Measurements from ENCODE around the gene CMTM4.
"Not testable (repeated sequence)": the region's sequence is repeated elsewhere in the genome, so short reads cannot be mapped to it uniquely, and the experiment has no call there.

The CMTM4 gene

GRCh38 chr16:66673691-66674090 is 22.9 kb downstream of the CMTM4 start:
- ATAC-seq (no peak), DNase-seq (no peak)

GRCh38 chr16:66670691-66671388 is 25.7 kb downstream of the CMTM4 start:
- no peak for DNase-seq
- ATAC-seq = no peak

DNA sequence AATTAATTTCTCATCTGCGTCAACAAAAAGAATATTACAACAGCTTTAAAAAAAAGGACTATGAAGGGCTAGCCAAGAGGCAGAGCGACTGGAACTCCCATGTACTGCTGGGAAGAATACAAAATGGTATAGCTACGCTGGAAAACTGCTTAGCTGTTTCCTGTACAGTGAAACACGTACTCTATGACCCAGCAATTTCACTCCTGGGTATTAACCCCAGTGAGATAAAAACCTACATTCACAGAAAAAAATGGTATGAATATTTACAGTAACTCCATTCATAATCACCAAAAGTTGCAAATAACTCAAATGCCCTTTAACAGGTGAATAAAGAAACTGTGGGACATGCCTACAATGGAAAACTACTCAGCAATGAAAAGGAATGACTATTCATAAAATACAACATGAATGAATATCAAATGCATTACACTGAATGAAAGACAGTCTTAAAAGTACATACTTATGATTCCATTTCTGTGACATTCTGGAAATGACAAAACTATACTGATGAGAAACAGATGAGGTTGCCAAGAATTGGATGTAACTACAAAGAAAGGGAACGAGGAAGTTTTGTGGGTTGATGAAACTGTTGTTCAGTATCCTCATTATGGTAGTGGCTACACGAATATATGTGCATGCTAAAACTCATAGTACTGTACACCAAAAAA is 27.6 kb downstream of the CMTM4 start:
- DNase-seq (no peak), ATAC-seq (no peak)

DNA sequence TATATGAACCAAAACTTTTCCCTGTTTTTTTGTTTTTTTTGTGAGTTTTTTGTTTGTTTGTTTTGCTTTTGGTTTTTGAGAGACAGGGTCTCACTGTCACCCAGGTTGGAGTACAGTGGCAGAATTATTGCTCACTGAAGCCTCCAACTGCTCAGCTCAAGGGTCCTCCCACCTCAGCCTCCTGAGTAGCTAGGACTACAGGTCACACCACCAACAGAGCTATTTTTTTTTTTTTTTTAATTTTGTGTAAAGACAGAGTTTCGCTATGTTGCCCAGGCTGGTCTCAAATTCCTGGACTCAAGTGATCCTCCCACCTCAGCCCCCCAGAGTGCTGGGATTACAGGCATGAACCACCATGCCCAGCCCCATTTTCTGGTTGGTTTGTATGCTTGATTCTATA is 28.6 kb downstream of the CMTM4 start:
- DNase-seq (no peak), ATAC-seq (no peak)

DNA sequence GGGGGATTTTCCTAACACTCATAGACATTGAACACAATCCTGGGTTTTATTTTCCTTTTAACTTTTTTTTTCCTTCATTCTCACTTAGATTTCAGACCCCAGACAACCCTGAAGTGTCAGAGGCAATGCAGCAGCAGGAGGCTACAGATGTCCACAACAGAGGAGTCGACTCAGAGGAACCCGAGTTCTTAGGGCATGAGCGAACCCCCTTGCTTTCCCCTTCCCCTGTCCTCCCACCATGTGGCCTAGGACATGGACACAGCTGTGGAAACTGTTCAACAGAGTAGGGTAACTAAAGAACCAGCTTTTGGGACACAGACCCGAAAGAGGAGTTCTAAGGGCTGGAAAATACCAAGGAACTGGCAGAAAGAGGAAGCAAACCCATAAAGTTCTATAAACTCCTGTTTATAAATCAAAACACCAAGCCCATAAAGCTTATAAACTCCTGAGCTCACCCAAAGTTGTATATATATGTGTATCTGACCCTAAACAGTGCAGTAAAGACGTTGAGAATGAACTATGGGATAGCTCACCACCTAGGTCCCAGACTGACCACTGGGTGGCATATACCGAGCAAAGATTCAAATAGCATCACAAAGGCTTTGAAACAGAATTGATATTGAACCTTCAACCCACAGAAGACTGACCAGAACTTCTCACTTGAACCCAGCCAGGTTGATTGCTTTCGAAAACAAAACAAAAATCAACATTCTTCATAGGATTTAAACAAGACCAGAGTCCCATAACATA is 33.9 kb downstream of the CMTM4 start:
- ATAC-seq = no peak
- no peak for DNase-seq

GRCh38 chr16:66661671-66662346 is 34.7 kb downstream of the CMTM4 start:
- DNase-seq, ATAC-seq: not testable (repeated sequence)

- ATAC-seq = no peak
- no peak for DNase-seq
Observed at GRCh38 chr16:66661210-66661560, 35.4 kb downstream of the CMTM4 start.

GRCh38 chr16:66660422-66661209 is 35.9 kb downstream of the CMTM4 start:
- ATAC-seq (no peak), DNase-seq (no peak)

GRCh38 chr16:66658860-66659190 is 37.7 kb downstream of the CMTM4 start:
- DNase-seq = no peak
- ATAC-seq = no peak

- DNase-seq (no peak), ATAC-seq (no peak)
Observed at GRCh38 chr16:66658143-66658859, 38.2 kb downstream of the CMTM4 start.

GRCh38 chr16:66656547-66656946 is 40.0 kb downstream of the CMTM4 start:
- no peak for ATAC-seq
- DNase-seq = no peak

- DNase-seq = no peak
- no peak for ATAC-seq
Observed at GRCh38 chr16:66653581-66654350, 42.8 kb downstream of the CMTM4 start.

DNA sequence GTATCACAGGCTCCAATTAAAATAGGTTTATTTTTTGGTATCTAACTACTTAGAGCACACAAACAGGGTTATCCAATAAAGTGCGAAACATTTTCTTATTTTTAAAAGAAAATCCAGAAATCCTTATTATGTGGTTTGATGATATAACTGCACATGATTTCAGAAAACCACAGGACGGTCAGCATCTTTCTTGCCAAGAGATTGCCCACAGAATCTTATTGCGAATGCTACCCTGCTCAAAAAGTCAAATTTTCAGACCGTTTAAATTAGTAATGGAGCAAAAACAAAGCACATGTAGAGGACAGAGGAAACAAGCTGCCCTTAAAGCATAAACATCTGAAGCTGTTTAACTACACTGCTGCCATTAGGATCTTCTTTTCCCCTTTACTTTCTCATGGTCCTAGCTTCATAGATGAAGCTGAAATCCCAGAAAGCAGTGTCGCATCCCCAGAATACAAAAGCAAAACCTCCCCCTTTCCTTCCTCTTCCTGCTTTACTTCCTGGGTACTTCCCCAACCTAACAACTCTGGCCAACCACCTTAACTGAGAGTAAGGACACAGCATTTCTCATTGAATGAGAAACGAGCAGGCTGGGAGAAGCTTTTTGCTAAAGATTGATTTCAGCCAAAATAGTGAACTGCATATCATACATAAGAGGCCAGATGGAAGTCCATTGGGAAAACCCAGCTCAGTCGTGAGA is 43.7 kb downstream of the CMTM4 start:
- no peak for ATAC-seq
- DNase-seq = no peak

- ATAC-seq (no peak), DNase-seq (no peak)
Observed at GRCh38 chr16:66651965-66652364, 44.6 kb downstream of the CMTM4 start.

DNA sequence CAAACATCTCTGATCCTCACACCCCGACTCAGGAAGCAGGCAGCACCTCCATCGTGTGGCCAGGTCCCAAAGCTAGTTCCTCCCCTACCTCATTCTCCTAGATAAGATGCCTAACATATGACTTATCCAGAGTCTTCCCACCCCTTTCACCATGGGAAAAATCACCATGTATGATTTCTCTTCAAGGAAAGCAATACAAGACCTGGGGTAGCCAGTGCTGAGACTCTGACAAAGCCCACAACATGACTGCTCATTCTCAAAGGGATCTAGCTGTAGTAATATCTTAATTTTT is 45.1 kb downstream of the CMTM4 start:
- ATAC-seq (no peak), DNase-seq (no peak)

GRCh38 chr16:66650707-66651473 is 45.7 kb downstream of the CMTM4 start:
- peak; percentile 96 for ATAC-seq
- DNase-seq = peak; percentile 86

DNA sequence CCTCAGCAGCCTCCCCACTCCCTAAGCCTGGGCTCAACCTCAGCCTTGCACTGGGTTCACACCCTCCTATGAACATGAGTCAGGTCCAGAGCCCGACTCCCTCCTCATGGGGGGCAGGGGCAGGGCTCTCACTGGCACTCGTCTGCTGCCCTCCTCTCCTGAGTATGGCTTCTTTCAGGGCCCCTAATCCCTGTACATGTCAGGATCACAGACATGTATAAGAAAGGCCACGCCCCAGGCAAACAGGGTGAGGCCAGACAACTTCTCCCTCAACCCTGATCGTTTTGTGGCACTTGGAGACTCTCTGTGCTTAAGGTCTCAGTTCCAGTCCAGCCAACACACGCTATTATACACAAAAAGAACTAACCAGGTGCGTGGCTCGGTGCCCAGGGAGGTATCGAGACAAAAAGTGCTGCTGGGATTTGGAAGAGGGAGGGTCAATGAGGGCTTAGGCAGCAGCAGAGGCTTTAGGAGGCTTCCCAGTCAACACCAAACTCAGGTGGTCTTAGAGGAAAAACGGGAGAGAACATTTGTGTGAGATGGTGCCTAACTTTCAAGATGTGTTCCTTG is 46.8 kb downstream of the CMTM4 start:
- no peak for DNase-seq
- no peak for ATAC-seq

GRCh38 chr16:66649167-66649566 is 47.4 kb downstream of the CMTM4 start:
- no peak for ATAC-seq
- no peak for DNase-seq

DNA sequence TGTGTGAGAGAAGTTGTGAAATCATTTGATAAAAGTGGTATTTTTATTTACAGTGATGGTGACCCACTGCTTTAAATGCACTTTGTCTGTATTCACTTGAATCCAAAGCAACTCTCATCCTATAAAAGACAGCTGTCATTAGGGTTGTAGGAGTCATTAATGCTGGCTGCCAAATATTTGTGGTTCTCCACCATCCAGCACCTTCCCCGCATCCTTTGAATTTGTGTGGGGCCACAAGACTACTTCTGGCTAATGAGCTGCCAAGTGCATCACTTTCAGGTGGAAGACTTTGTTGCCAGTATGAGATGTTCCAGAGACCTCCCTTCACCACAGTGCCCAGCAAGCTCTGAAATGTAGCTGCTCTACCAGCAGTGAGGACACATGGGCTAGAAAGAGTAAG is 48.7 kb downstream of the CMTM4 start:
- ATAC-seq = no peak
- no peak for DNase-seq
